Measurements from ENCODE around the gene MYRIP. TPM values are rescaled to one million over a fixed set of nuclear protein-coding genes. Genes with fewer than 3 reads are reported as not detected.

Gene MYRIP
- total and polyA plus RNA-seq, 2 experiments from 2014 or later = 0.36 to 0.60 TPM

DNA sequence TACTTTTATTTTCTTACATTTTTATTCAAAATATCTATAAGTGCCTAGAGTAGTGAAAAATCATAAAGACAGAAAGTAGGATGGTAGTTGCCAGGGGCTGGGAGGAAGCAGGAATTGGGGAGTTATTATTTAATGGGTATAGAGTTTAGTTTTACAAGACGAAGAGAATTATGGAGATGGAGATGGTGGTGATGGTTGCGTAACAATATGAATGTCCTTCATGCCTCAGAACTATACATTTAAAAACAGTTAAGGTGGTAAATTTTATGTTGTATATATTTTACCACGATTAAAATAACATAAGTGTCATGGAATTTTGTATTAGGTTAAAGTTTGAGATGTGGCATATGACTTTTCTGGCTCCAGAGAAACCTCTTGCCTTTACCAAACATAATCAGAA lies 171.4 kb downstream of the MYRIP start:
- Histone ChIP-seq H3K9me3 (ENCODE audit: low read depth) (no peaks in the 10 kb centered on the region), H3K36me3 (no peaks in the 10 kb centered on the region), H3K27ac (no peak overlapping the region), H3K27me3 (no peaks in the 10 kb centered on the region), H3K4me3 (no peak overlapping the region), H3K4me1 (ENCODE audit: low read depth) (no peaks in the 10 kb centered on the region)
- no peak for DNase-seq (ENCODE audit: low read depth in 1 of 2, low spot score in 1 of 2)
- TF ChIP-seq, protein P1, sequence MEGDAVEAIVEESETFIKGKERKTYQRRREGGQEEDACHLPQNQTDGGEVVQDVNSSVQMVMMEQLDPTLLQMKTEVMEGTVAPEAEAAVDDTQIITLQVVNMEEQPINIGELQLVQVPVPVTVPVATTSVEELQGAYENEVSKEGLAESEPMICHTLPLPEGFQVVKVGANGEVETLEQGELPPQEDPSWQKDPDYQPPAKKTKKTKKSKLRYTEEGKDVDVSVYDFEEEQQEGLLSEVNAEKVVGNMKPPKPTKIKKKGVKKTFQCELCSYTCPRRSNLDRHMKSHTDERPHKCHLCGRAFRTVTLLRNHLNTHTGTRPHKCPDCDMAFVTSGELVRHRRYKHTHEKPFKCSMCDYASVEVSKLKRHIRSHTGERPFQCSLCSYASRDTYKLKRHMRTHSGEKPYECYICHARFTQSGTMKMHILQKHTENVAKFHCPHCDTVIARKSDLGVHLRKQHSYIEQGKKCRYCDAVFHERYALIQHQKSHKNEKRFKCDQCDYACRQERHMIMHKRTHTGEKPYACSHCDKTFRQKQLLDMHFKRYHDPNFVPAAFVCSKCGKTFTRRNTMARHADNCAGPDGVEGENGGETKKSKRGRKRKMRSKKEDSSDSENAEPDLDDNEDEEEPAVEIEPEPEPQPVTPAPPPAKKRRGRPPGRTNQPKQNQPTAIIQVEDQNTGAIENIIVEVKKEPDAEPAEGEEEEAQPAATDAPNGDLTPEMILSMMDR (IDR thresholded peaks at IDR 0.05; ENCODE audit: low read depth, low read length) = no peak

DNA sequence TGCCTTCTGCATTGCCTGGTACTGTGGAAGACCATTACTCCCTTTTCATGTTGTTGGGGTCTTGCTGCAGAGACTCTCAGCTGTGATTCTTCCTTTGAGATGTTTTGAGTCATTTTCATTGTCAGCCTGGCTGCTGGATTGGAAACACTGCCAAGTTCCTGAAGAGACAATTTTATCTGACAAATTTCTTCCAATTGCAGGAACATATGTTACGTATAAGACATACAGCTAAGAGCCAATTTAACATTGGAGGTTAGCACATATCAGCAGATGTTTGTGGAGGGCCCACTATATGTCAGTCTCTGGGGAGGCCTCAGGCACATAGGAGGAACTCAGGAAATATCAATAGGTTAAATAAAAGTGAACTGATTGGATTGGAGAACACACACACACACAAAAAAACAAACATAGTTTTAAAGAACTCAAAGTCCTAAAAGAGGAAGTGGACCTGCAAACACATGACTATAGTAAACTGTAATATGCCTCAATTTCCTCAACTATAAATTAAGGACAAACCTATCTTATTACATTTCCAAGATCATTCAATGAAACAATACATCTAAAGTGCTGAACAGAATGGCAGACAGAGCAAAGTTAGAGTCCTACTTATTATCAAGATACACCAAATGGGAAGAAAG lies 172.3 kb downstream of the MYRIP start:
- TF ChIP-seq, protein P1 (IDR thresholded peaks at IDR 0.05; ENCODE audit: low read depth, low read length) = no peak
- Histone ChIP-seq H3K4me3 (no peak overlapping the region), H3K27me3 (no peaks in the 10 kb centered on the region), H3K36me3 (no peaks in the 10 kb centered on the region), H3K27ac (no peak overlapping the region), H3K9me3 (ENCODE audit: low read depth) (no peaks in the 10 kb centered on the region), H3K4me1 (ENCODE audit: low read depth) (no peaks in the 10 kb centered on the region)
- DNase-seq (ENCODE audit: low read depth in 1 of 2, low spot score in 1 of 2) = peak in 1 of 2 donors; percentile 60

DNA sequence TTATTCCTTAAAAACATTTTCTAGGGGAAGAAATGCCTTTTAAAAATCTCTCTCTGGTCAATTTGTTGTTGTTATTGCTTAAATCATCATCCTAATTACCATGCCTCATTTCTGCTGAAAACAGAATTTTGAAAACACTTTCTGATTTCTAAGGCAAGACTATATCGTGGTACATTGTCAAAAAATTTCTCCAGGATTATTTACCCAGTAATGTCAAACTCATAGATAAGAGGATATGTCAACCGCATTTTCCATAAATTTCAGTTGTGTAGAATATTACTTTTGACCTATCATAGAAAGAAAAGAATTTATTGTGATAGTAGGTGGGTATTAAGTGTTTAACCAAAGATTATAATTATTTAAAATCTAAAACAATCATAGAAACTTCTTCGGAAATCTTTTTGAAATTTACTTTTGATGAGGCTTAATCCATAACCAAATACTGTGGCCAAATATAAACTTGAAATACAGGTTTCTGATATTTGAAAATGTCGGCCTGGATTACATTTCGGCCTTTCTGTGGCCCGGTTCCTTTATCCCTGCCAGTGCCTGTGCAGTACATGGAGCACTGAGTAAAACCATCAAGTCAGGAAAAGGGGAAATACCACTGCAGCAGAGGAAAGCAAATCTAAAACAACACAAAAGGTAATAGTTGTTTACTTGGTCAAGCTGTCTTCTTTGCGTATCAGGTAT lies 173.4 kb downstream of the MYRIP start:
- TF ChIP-seq, protein P1 (IDR thresholded peaks at IDR 0.05; ENCODE audit: low read depth, low read length) = no peak
- Histone ChIP-seq H3K4me1 (ENCODE audit: low read depth) (no peaks in the 10 kb centered on the region), H3K9me3 (ENCODE audit: low read depth) (no peaks in the 10 kb centered on the region), H3K27me3 (no peaks in the 10 kb centered on the region), H3K36me3 (no peaks in the 10 kb centered on the region), H3K4me3 (no peak overlapping the region), H3K27ac (no peak overlapping the region)
- no peak for DNase-seq (ENCODE audit: low read depth in 1 of 2, low spot score in 1 of 2)

- TF ChIP-seq, protein P1 (IDR thresholded peaks at IDR 0.05; ENCODE audit: low read depth, low read length) = no peak
- Histone ChIP-seq H3K9me3 (ENCODE audit: low read depth) (no peaks in the 10 kb centered on the region), H3K36me3 (no peaks in the 10 kb centered on the region), H3K27ac (no peak overlapping the region), H3K4me1 (ENCODE audit: low read depth) (no peaks in the 10 kb centered on the region), H3K27me3 (no peaks in the 10 kb centered on the region), H3K4me3 (no peak overlapping the region)
- no peak for DNase-seq (ENCODE audit: low read depth in 1 of 2, low spot score in 1 of 2)
Observed at GRCh38 chr3:39989746-39990145, 180.3 kb downstream of the MYRIP start.

DNA sequence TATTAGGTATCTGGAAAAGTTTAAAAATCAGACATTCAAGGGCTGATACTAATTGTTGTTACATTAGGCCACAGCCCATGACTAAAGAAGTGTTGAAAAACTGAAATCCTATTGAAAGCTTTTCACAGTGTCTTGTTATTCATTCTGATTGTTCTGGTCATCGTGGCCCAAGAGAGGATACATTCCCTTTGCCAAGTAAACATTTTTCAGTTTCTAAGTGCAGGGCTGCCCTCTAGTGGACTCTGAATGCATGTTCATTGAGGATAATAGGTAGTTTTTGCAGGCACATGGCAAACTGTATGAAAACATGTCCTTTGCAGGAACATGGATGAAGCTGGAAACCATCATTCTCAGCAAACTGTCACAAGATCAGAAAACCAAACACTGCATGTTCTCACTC lies 181.1 kb downstream of the MYRIP start:
- Histone ChIP-seq H3K27ac (no peak overlapping the region), H3K9me3 (ENCODE audit: low read depth) (no peaks in the 10 kb centered on the region), H3K4me3 (no peak overlapping the region), H3K36me3 (no peaks in the 10 kb centered on the region), H3K27me3 (no peaks in the 10 kb centered on the region), H3K4me1 (ENCODE audit: low read depth) (no peaks in the 10 kb centered on the region)
- TF ChIP-seq, protein P1 (IDR thresholded peaks at IDR 0.05; ENCODE audit: low read depth, low read length) = peak; percentile 56
- peak; percentile 13 to 69 for DNase-seq (ENCODE audit: low read depth in 1 of 2, low spot score in 1 of 2)
